Activated CD4-positive, alpha-beta T cell treated with anti-CD3 and anti-CD28 coated beads, Interleukin-2, amount 50 U/mL, for 24 hours (primary cell): Measurements from ENCODE around the gene SORCS2.

ENCODE experiments used
- DNase-seq, 2 donors: peaks; one replicate each; pipeline ENCODE4 v3.0.0-alpha.2; 2020; ENCODE audit warnings: low read depth in 1 of 2, low spot score in 1 of 2

The SORCS2 gene

DNA sequence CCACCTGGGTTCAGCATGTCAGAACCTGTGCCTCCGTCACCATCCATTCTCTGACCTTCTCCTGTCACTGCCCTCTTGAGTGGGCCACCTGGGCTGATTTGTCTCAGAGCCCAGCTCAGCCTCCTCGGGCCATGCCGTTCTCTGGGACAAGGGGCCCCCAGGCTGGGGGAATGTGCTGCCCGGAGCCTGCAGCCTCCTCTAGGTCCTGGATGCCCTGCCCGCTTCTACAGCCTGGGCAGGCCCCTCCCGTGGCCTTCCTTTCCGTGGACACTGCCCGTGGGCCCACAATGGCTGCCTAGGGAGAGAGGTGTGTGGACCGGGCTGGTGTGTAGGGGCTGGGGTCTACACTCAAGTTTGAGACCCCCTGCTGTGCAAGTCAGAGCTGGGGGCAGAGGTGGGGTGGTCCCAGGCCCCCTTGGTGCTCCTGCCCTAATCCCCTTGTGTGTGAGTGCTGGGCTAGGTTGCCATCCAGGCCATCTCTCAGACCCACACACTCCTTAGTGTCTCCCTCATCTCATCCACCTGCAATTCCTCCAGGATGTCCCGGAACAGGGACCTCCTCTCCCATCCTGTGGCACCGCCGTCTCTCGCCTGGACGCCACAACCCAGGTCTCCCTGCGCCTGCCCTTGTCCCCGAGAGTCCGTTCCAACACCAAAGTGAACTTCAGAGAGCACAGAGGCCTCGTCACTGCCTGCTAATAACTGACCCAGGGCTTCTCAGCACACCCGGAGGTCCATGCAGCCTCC is 230.0 kb downstream of the SORCS2 start:
- DNase-seq: no peak

DNA sequence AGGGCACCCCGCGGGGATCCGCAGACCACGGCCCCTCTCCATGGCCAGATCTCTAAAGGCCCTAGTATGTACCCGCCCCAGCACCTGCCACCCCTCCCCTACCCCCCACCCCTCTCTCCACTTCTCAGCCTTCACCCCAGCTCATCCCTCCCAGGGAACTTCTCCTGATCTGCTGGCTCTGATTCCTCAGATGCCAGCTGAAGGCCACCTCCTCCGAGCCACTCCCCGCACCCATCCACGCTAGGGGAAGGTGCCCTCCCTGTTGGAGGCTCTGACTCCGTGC is 230.5 kb downstream of the SORCS2 start:
- DNase-seq: no peak

DNA sequence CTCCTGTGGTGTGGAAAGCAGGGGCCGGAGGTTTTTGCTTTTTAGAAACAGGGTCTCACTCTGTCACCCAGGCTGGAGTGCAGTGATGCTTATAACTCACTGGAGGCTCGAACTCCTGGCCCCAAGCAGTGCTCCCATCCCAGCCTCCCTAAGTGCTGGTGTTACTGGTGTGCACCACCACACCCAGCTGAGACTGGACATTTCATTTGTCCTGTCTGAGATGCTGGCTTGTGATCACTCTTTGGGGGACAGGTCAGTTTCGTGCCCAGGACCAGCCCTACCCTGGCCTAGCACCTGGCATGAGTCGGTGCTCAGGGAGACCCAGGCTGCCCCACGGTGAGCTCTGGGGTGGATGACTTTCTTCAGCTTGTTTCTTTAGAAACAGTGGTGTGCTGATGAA is 231.1 kb downstream of the SORCS2 start:
- DNase-seq: no peak

DNA sequence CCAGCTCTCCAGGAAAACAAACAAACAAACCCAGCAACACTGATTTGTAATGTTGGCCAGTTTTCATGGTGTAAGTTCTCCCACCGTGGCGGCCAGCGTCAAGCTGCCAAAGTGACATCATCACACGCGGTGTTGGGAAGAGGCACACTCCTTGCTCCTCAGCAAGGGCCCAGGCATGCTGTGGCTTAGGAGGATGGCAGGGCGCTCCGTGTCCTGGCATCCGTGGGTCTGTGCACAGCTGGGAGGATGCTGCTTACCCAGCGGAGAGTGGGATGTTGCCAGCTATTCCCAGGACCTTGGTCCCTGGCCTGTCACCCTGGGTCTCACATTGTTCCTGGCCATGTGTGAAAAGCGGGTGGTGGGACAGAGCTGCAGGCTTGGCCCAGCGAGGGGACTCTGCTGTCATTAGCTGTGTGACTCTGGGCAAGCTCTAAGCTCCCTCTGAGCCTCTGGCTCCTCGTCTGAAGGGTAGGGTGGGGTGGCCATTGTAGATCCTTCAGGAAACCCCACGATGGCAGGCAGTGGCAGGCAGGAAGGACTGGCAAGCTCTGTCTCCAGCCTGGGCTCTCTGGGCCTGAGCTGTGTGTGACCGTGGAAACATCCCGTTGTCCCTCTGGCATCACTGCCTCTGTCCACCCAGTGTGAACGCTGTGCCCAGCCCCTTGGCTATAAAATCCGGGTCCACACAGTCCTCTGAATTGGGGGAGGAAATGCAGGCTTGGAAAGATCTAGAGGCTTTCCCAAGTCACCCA is 231.6 kb downstream of the SORCS2 start:
- DNase-seq: no peak

DNA sequence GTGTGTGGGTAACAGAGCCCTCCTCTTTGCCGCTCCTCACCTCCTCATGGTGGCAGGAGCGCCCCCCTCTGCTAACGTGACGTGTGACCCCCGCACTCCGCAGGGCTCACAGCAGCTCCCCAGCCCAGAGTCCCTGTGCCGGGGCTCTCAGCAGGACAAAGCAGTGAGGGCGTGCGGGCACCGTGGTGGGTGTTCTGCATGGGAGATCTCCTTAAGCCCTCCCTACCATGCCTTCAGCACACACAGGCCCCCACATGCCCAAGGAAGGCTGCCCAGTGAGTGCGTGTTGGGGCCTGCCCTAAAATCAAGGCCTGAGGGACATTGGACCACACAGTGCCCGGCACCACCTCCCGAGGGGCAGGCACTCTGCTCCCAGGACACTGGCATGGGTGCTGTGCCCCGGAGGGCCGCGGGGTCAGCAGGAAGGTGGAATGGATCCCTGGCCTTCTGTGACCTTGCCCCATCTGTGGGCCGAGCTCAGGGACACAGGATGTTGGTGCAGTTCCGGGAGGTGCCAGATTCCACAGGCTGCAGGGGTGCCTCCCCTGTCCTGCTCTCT is 232.3 kb downstream of the SORCS2 start:
- DNase-seq: no peak

DNA sequence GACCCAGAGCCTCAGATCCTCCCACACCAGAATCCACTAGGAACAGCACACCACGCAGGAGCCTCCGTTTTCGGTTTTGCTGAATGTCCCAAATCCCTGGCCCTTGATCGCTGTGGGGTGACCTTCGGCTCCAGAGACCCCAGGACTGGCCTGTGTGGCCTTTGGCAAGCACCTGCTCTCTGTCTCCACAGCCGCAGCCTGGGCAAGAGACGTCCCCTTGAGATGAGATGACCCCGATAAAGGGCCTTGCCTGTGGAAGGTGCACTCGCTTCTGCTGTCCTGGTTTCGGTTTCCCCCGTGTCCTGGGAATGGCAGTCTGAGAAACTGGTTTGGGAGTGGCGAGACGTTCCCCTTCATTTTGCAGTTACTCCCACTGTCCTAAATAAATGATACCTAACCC is 232.8 kb downstream of the SORCS2 start:
- no peak for DNase-seq

DNA sequence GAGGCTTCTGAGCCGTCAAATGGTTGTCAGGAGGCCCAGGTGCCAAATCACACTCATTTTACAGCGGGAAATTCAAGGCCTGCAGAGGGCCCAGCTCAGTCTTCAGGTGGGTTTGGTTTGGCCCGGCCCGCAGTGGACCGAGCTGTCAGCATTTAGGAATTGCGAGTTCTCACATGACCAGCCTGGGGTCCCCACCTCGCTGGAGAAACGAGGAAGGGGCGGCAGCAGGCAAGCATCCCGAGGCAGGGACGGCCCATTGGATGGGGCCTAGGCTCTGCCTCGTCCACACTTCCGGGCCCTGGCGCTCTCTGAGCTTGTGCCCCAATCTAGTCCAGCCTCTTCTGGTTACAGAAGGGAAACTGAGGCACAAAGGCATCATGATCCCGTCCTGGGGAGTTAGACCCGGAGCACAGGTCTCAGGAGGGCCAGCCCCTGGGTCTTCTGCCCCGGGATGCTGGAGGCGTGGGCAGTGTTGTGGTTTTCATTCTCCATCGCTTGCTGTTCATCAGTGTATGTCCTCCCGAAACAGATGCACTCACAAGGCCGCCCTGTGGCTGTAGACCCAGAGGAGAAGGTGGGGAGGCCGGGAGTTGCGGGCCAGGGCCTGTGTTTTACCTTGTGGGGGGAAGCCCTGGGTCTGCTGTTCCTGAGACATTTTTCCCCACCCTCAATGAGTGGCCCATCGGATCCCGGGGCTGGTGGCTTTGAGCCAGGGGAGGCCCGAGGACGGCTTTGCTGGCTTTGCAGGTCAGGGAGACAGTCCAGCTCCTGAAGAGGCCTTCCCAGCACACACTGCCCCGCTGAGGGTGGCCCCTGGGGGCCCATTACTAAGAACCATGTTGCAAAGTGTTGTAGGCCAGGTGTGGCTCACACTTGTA is 233.5 kb downstream of the SORCS2 start:
- no peak for DNase-seq

DNA sequence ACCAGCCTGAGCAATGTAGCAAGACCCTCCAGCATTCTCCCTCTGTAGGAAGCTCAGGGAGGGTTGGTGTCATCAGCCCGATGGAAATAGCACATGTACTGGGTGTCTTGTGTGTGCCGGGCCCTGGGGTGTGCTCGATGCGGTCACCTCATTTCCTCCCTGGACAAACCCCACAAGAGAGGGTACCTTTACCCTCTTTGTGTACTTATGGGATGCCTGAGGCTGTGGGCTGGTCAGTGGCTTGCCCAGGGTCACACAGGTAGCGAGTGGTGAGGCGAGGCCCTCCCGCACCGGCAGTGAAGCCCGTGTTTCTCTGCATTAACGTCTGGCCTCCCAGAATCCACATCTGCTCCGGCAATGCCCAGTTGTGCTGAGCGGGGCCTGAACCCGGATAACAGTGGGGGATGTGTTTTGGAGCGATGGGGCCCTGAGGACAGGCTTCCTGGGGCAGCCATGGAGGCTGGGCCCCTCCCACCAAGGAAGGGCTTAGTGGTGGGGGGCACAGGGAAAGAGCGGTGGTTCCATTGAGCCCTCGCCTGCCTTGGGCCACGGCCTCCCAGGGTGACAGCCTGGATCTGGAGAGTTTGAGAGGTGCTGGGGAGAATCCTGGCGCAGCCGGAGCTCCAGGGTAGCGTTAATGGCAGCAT is 234.3 kb downstream of the SORCS2 start:
- no peak for DNase-seq

DNA sequence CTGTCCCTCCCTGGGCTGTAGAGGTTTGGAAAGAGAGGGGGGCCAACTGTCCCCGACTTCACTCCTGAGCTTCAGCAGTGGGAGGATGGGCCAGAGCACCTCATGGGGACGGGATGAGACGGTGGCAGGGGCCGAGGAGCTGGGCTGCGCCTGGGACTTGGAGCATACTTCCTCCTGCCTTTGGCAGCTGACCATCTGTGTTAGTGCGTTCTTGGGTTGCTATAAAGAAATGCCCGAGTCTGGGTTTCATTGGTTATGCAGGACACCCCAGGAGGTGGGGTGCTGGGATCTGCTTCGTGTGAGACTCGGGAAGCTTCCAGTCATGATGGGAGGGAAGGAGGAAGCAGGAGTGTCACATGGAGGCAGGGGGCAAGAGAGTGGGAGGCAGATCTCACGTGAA is 235.0 kb downstream of the SORCS2 start:
- no peak for DNase-seq

DNA sequence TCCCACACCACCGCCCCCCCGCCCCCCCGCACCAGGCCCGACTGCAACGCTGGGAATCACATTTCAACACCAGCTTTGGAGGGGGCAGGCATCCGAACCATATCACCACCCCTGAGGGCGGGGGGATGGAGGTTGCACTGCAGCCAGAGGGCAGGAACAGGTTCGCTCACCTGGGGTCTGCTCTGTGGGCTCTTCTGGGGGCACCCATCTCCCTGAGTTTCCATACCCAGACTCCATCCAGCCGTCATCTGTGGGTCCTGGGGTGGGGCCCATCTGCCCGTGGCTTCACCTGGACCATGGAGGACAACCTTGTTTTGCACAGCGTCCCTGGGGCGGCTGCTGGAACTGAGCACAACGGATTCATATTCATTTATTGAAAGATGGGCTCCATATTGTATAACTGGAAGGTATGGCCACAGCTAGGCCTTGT is 235.5 kb downstream of the SORCS2 start:
- no peak for DNase-seq

DNA sequence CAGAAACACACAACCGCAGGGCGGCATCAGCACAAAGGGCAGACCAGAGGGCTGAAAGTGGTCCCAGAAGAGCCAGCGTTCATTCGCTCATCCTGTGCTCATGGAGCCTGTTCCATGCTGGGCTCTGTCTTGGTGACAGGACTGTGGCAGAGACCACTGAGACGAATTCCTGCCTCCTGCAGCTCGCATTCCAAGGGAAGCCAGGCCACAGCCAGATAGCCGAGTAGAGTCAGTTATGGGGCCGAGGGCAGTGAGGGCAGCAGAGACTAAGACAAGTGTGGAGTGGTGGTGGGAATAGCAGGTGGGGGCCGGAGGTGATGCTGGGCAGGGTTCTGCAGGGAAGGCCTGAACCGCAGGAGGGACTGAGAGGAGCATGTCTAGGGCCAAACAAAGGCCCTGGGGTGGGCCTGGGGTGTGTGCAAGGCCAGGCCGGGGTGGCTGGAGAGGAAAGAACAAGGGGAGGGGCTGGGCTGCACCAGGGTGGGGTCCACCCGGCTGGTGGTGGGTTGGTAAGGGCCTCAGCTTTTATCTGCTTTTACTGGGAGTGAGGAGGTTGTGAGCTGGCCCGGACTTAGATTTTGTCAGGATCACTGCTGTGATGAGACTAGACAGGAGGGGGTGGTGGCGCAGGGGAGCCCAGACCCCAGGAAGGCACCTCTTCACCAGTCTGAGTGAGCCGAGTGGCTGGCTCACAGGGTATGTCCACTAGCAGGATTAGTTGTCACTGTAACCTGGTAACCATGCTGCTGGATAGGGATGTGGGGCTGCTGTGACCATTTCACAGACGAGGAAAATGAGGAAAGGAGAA is 236.1 kb downstream of the SORCS2 start:
- DNase-seq: no peak

DNA sequence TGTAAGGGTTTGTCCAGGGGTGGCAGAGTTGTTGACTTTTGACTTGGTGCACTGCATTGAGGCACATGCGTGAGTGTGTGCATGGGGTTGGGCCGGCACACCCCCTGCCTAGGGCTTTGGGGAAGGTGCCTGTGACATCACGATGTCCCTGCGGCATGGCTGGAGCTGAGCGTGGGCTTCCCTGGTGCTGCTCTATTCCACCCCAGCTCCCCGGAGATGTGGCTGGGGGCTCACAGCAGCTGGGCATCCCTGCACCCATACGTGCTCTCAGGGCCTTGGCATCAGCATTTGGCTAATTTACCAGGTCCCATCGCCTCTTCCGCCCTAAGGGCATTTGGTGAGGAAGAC is 236.7 kb downstream of the SORCS2 start:
- DNase-seq: no peak

DNA sequence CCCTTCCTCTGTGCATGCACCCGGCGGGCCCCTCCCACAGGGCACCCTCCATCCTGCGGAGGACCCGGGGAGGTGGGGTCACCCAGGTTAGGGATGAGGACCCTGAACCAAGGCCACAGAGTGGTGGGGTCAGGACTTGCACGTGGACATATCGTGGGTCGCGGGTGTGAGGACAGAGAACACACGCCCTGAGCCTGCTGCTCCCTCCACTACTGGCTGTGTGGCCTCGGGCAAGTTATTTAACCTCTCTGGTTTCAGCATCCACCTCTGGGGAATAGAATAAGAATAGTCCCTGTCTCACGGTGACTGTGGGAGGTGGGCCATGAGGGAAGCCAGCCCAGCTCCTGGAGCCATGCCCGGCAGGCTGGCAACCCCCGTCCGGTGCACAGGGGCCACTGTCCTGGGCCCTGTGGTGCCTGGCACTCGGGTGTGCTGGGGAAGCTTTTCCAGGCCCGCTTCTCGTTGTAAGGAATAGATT is 237.3 kb downstream of the SORCS2 start:
- no peak for DNase-seq

DNA sequence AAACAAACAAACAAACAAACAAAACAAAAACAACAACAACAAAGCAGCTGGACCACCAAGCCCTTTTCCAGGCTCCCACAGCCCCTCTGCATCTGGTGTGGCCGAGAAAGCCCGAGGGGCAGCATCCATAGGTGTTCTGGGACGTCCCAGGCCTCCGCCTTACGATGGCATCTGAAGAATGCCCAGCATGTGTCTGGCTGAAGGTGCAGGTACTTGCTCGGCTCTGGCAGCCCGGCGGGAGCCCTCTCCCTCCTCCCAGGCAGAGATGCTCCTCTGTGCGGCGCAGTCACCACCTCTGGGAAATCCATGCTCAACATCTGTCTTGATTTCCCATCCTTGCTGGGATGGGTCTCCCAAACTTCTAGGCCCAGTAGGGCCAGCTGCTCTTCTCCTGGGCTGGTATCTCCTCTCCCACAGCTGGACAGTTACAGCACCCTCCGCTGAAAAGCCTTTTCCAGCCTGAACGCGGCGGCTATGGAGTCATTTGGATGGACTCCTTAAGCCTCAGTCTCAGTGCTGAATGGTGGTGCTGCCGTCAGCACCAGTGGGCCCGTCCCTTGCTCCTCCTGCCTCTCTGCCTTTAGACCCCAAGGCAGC is 238.1 kb downstream of the SORCS2 start:
- DNase-seq: no peak

DNA sequence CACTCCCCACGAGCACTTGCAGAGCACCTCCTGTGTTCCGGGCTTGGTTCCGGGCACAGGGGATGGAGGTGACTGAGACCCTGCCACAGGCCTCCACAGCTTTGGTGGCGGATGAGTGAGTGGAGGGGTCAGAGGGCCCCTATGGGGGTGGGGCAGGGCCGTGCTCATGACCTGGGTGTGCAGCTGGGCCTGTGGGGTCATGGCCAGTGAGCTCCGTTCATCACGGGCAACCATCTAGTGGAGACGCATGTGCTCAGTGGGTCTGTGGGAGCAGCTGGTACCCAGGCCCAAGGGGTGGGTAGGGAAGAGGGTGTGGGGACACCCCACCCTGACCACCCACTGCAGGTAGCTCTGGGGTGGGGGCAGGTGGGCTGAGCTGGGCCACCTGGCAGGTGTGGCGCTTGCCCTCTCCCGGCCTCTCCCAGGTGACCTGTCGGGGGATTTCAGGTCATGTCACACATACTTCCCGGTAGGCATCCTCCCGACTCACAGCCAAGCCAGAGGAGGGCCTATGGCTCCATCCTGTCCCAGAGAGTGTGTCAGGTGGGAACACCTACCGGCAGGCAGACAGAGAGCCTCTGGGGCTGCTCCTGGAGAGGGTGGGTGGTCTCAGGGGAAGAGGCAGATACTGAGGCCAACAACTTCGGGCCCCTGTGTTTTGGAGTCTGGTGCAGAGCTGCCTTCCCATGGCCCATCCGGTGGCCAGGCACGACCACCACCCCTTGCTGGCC is 238.8 kb downstream of the SORCS2 start:
- no peak for DNase-seq

DNA sequence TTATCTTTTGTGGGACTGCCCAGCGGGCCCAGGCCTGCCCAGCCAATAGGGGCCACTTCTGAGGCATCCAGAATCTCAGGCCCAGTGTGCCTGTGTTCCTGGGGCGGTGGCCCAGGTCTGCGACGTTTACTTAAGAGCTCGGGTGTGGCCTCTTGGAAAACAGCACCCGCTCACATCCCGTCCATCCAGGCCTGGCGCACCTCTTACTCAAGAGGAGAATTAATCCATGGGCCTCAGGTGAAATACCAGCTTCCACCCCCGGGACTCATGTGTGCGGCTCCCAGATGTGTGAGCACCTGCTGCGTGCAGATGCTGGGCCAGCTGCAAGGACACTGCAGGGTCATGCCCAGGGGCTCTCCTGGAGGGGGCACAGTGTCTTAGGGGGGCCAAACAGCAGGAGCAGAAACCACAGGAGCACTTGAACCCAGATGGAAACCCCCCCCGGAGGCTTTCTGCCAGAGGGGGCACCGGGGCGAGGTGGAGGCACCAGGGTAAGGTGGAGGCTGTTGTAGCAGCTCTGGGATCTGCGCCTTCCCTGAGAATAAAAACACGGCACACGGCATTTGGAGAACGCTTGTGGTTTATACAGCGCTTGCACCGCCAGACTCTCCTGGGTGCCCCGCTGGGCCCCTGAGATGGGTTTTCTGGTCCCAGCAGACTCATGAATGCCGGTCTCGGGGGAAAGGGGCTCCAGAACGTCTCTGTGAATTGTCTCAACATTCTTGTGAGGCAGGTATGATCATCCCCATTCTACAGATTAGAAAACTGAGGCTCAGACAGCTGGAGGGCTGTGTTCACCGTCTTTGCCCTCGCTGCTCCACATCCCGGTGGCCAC is 239.6 kb downstream of the SORCS2 start:
- no peak for DNase-seq

DNA sequence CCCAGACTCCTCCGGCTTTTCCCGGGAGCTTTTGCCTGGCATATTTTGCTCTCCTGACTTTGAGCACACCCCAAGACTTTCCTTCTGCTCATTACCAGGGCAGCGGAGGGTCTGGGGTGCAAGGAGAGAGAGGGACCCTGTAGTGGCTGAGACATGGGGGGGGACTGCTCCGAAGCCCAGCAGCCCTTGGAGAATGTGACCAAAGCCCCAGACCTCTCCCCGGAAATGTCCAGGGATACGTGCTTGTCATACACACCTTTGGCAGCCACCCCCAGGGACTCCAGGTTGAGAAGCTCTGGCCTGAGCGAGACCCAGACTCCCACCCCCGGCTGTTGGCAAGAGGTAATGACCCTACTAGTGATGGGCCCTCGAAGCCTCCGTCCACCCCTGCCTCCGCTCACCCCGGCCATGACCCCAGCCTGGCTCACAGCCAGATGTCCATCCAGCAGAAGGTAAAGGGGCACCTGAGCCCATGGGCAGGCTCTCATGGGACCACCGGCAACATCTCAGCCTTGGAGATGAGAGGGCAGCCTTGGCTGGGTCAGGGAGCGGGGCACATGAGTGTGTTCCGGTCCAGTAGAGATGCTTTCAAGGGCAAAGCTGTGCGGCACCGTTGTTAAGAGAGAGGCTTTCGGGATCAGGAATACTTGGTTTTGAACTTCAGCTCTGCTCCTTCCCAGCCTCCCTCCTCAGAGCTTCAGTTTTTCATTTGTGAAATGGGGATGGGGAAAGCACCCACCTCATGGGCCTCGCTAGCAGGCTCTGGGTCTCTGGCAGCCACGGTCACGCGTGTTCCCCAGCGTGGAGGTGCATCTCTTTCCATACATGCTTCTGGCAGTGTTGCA is 240.4 kb downstream of the SORCS2 start:
- DNase-seq: no peak
